PC-9 (cell line): ENCODE results near the gene FAF1. TPM values are rescaled to one million over a fixed set of nuclear protein-coding genes. Genes with fewer than 3 reads are reported as not detected.

Source experiments
- BruUV-seq: library from RNA; stranded (reverse); fragments of 400-500 nt; replicated peaks from 2 replicates; lab custom pipeline; 2021; lab: Mats Ljungman, UMichigan
- CTCF ChIA-PET: fragments of 300-600 bp; sonication (Branson Sonifier 250); formaldehyde crosslinking; loops from one replicate; lab custom pipeline; 2022; ENCODE audit warnings: antibody characterized with exemption; lab: Charles Lee
- POLR2A ChIA-PET: fragments of 300-600 bp; sonication (Branson Sonifier 250); formaldehyde crosslinking; loops from one replicate; lab custom pipeline; 2022; ENCODE audit warnings: antibody characterized with exemption; ENCODE audit not compliant: unreplicated experiment; lab: Charles Lee
- DNase-seq, 2 experiments: peaks; one replicate each; pipeline versions ENCODE4 v3.0.0 to v3.0.0-alpha.2; 2015 to 2022; ENCODE audit warnings: mixed read lengths in 1 of 2
- H2AFZ ChIP-seq: fragments of 200-600 bp; sonication (generic); 2 replicates; pipeline ENCODE4 v1.8.1; 2017; ENCODE audit warnings: antibody characterized with exemption
- H3F3A ChIP-seq: fragments of 200-600 bp; sonication (generic); 2 replicates; pipeline ENCODE4 v1.8.1; 2017; ENCODE audit warnings: antibody characterized with exemption, mild to moderate bottlenecking, low read depth; ENCODE audit not compliant: insufficient read depth
- H3K27ac ChIP-seq: fragments of 200-600 bp; sonication (generic); 2 replicates; pipeline ENCODE4 v1.6.1; 2016; ENCODE audit warnings: mixed run types
- H3K27me3 ChIP-seq: fragments of 200-600 bp; sonication (generic); 2 replicates; pipeline ENCODE4 v1.6.1; 2016; ENCODE audit warnings: low read depth, mixed run types; ENCODE audit not compliant: insufficient read depth
- H3K36me3 ChIP-seq: fragments of 200-600 bp; sonication (generic); 2 replicates; pipeline ENCODE4 v1.6.1; 2016; ENCODE audit warnings: low read depth, mixed run types
- H3K4me1 ChIP-seq: fragments of 200-600 bp; sonication (generic); replicated peaks from 2 replicates; pipeline ENCODE4 v1.6.1; 2016; ENCODE audit warnings: mixed run types; ENCODE audit not compliant: insufficient read depth
- H3K4me2 ChIP-seq: fragments of 200-600 bp; sonication (generic); 2 replicates; pipeline ENCODE4 v1.6.1; 2017; ENCODE audit warnings: mixed run types
- H3K4me3 ChIP-seq: fragments of 200-600 bp; sonication (generic); 2 replicates; pipeline ENCODE4 v1.6.1; 2016; ENCODE audit warnings: mixed run types
- H3K79me2 ChIP-seq: fragments of 200-600 bp; sonication (generic); 2 replicates; pipeline ENCODE4 v1.6.1; 2017; ENCODE audit warnings: low read depth, mixed run types
- H3K9me2 ChIP-seq: fragments of 200-600 bp; sonication (generic); 2 replicates; pipeline ENCODE4 v1.8.1; 2017; ENCODE audit warnings: mild to moderate bottlenecking; ENCODE audit not compliant: insufficient read depth
- H3K9me3 ChIP-seq: fragments of 200-600 bp; sonication (generic); 2 replicates; pipeline ENCODE4 v1.8.1; 2016; ENCODE audit warnings: low read depth; ENCODE audit not compliant: insufficient read depth
- H4K20me1 ChIP-seq: fragments of 200-600 bp; sonication (generic); 2 replicates; pipeline ENCODE4 v1.8.1; 2017; ENCODE audit not compliant: insufficient read depth
- CTCF ChIP-seq: fragments of 200-600 bp; sonication (generic); conservative IDR thresholded peaks from 2 replicates; pipeline ENCODE4 v1.6.1; 2017; ENCODE audit warnings: mixed run types, antibody characterized with exemption, mild to moderate bottlenecking, moderate library complexity
- EZH2 ChIP-seq: fragments of 200-600 bp; sonication (generic); IDR thresholded peaks from 2 replicates; pipeline ENCODE4 v1.8.0; 2017; ENCODE audit warnings: antibody characterized with exemption, low read depth
- intact Hi-C: fragments of 100-400 bp; cut with micrococcal nuclease; formaldehyde crosslinking; loops from one replicate; pipeline ENCODE4 v1.10.0; 2022; ENCODE audit not compliant: unreplicated experiment
- total RNA-seq: library from RNA; stranded (reverse); gene quantifications from 2 replicates; pipeline ENCODE4 v1.2.3, GENCODE V29; 2021

Gene FAF1
- total RNA-seq, 1 experiment from 2014 or later, result 105 TPM

GRCh38 chr1:50393522-50394120 is 566.4 kb downstream of the FAF1 start:
- no peaks in the 10 kb centered on the region for H4K20me1 ChIP-seq
- no peaks in the 10 kb centered on the region for H3K36me3 ChIP-seq
- ChIA-PET POLR2A (no interaction called here), CTCF (no interaction called here)
- no peak overlapping the region for H3K4me3 ChIP-seq
- no peak overlapping the region for H2AFZ ChIP-seq
- H3K9me2 ChIP-seq, result no peaks in the 10 kb centered on the region
- DNase-seq, result no peak
- H3K27me3 ChIP-seq, result no peaks in the 10 kb centered on the region
- no peaks in the 10 kb centered on the region for H3F3A ChIP-seq
- no peaks in the 10 kb centered on the region for H3K79me2 ChIP-seq
- TF ChIP-seq EZH2, result no peak
- TF ChIP-seq CTCF, result no peak
- intact Hi-C loops, result no loop called here
- H3K27ac ChIP-seq, result no peak overlapping the region
- BruUV-seq, result no TSS peak
- no peaks in the 10 kb centered on the region for H3K9me3 ChIP-seq
- H3K4me2 ChIP-seq, result no peak overlapping the region
- no peaks in the 10 kb centered on the region for H3K4me1 ChIP-seq

Other genes starting within 250 kb of the FAF1 start
- gene CDKN2C, start 10.0 kb upstream of the FAF1 start, total RNA-seq, result 16.1 and 17.1 TPM in 2 replicates
- gene C1orf185, start 142.0 kb upstream of the FAF1 start, total RNA-seq, result not detected in 2 replicates